SK-N-SH (cell line): ENCODE results near the gene C2orf49. TPM values are rescaled to one million over a fixed set of nuclear protein-coding genes. Genes with fewer than 3 reads are reported as not detected.

Source experiments
- CTCF ChIA-PET: fragments of 300-600, 350-600 bp; formaldehyde crosslinking; extraction: SDS; loops from one replicate; lab custom pipeline; 2021; lab: Yijun Ruan, JAX
- POLR2A ChIA-PET: fragments of 350-600 bp; sonication (Branson Sonifier 250); formaldehyde crosslinking; extraction: SDS; loops from one replicate; lab custom pipeline; 2020; ENCODE audit warnings: antibody characterized with exemption, inconsistent platforms; lab: Yijun Ruan, JAX
- DNase-seq: peaks from one replicate; pipeline ENCODE4 v3.0.0; 2012
- H2AFZ ChIP-seq: fragments of 200-600 bp; sonication (generic); 2 replicates; pipeline ENCODE4 v1.8.1; 2016; ENCODE audit warnings: antibody characterized with exemption, mild to moderate bottlenecking, low read depth
- H3F3A ChIP-seq: fragments of 200-600 bp; sonication (generic); replicated peaks from 2 replicates; pipeline ENCODE3; 2016; ENCODE audit warnings: antibody characterized with exemption, mild to moderate bottlenecking; ENCODE audit not compliant: insufficient read depth
- H3K27ac ChIP-seq, 2 experiments: fragments of 200-500 bp in 1 of 2; fragments of 200-600 bp in 1 of 2; sonication (Bioruptor generic) in 1 of 2; sonication (generic), shearing (Covaris generic) in 1 of 2; 2 replicates each; pipeline versions ENCODE4 v1.5.1 to v1.6.1; 2014 to 2016; ENCODE audit warnings: low read depth in 2 of 2, inconsistent platforms in 1 of 2, low read length in 1 of 2, mild to moderate bottlenecking in 1 of 2, mixed read lengths in 1 of 2
- H3K27me3 ChIP-seq: fragments of 200-600 bp; sonication (generic), shearing (Covaris generic); 2 replicates; pipeline ENCODE4 v1.6.1; 2016; ENCODE audit warnings: mixed run types; ENCODE audit not compliant: insufficient read depth
- H3K36me3 ChIP-seq, 2 experiments: fragments of 200-500 bp in 1 of 2; fragments of 200-600 bp in 1 of 2; sonication (Bioruptor generic) in 1 of 2; sonication (generic) in 1 of 2; replicated peaks in 1 of 2; 2 replicates each; pipeline versions ENCODE3 to v1.5.1; 2014 to 2016; ENCODE audit warnings: low read length in 1 of 2, mild to moderate bottlenecking in 1 of 2; ENCODE audit not compliant: insufficient read depth in 2 of 2, control insufficient read depth in 1 of 2
- H3K4me1 ChIP-seq, 2 experiments: fragments of 200-500 bp in 1 of 2; fragments of 200-600 bp in 1 of 2; sonication (Bioruptor generic) in 1 of 2; sonication (generic), shearing (Covaris generic) in 1 of 2; 2 replicates each; pipeline versions ENCODE4 v1.5.1 to v1.6.1; 2014 to 2016; ENCODE audit warnings: low read depth in 1 of 2, low read length in 1 of 2, mixed run types in 1 of 2; ENCODE audit not compliant: insufficient read depth in 2 of 2, control insufficient read depth in 1 of 2
- H3K4me2 ChIP-seq: fragments of 200-600 bp; sonication (generic), shearing (Covaris generic); 2 replicates; pipeline ENCODE4 v1.6.1; 2017; ENCODE audit warnings: mixed run types
- H3K4me3 ChIP-seq, 2 experiments: fragments of 200-500 bp in 1 of 2; fragments of 200-600 bp in 1 of 2; sonication (Bioruptor generic) in 1 of 2; sonication (generic), shearing (Covaris generic) in 1 of 2; 2 replicates each; pipeline versions ENCODE4 v1.5.1 to v1.8.1; 2014 to 2016; ENCODE audit warnings: low read depth in 2 of 2, inconsistent platforms in 1 of 2, low read length in 1 of 2, mild to moderate bottlenecking in 1 of 2, mixed read lengths in 1 of 2, moderate library complexity in 1 of 2
- H3K79me2 ChIP-seq: fragments of 200-600 bp; sonication (generic); 2 replicates; pipeline ENCODE4 v1.8.1; 2017; ENCODE audit warnings: mild to moderate bottlenecking; ENCODE audit not compliant: insufficient read depth
- H3K9ac ChIP-seq: fragments of 200-600 bp; sonication (generic); 2 replicates; pipeline ENCODE4 v1.6.1; 2017; ENCODE audit warnings: mixed run types
- H3K9me2 ChIP-seq: fragments of 200-600 bp; sonication (generic); 2 replicates; pipeline ENCODE4 v1.6.1; 2017; ENCODE audit warnings: mixed run types
- H3K9me3 ChIP-seq: fragments of 200-600 bp; sonication (generic); 2 replicates; pipeline ENCODE4 v1.6.1; 2017; ENCODE audit warnings: mixed run types, mild to moderate bottlenecking, moderate library complexity
- H4K20me1 ChIP-seq: fragments of 200-600 bp; sonication (generic); 2 replicates; pipeline ENCODE4 v1.6.1; 2017; ENCODE audit warnings: mild to moderate bottlenecking, mixed run types; ENCODE audit not compliant: insufficient read depth
- CHD2 ChIP-seq: fragments of 150-350 bp; IDR thresholded peaks from 2 replicates; pipeline ENCODE4 v1.6.1; 2018; ENCODE audit warnings: low read length; ENCODE audit not compliant: partially characterized antibody
- ELF1 ChIP-seq: IDR thresholded peaks from 2 replicates; pipeline ENCODE4 v1.4.0; 2012
- EP300 ChIP-seq, 2 experiments: IDR thresholded peaks; 2 replicates each; pipeline versions ENCODE4 v1.4.0 to v1.6.1; 2012; ENCODE audit warnings: borderline replicate concordance in 1 of 2, low read depth in 1 of 2, low read length in 1 of 2
- EZH2phosphoT487 ChIP-seq: fragments of 200-600 bp; sonication (generic); IDR thresholded peaks from 2 replicates; pipeline ENCODE4 v1.6.1; 2017; ENCODE audit warnings: low read depth, mixed run types, mild to moderate bottlenecking, antibody characterized with exemption, moderate library complexity, borderline replicate concordance
- FOSL2 ChIP-seq: IDR thresholded peaks from 2 replicates; pipeline ENCODE4 v1.4.0; 2012; ENCODE audit warnings: low read depth, mild to moderate bottlenecking, moderate library complexity, borderline replicate concordance
- FOXM1 ChIP-seq: IDR thresholded peaks from 2 replicates; pipeline ENCODE4 v1.4.0; 2012; ENCODE audit warnings: low read depth, mild to moderate bottlenecking
- GATA2 ChIP-seq: sonication (generic); formaldehyde crosslinking; IDR thresholded peaks from 2 replicates; pipeline ENCODE4 v1.5.0; 2020; ENCODE audit warnings: mild to moderate bottlenecking, missing genetic modification reagents
- JUND ChIP-seq: IDR thresholded peaks from 2 replicates; pipeline ENCODE4 v1.4.0; 2012
- MEF2A ChIP-seq: IDR thresholded peaks from 2 replicates; pipeline ENCODE4 v1.4.0; 2012; ENCODE audit warnings: low read depth, borderline replicate concordance
- MXI1 ChIP-seq: IDR thresholded peaks from 2 replicates; pipeline ENCODE4 v1.6.1; 2012; ENCODE audit warnings: mild to moderate bottlenecking, low read depth, low read length, improper control_type of control experiment
- NFIC ChIP-seq: IDR thresholded peaks from 2 replicates; pipeline ENCODE4 v1.4.0; 2012; ENCODE audit warnings: borderline replicate concordance
- NRF1 ChIP-seq: IDR thresholded peaks from 2 replicates; pipeline ENCODE4 v1.6.1; 2012; ENCODE audit warnings: low read depth, mild to moderate bottlenecking, low read length
- POLR2AphosphoS5 ChIP-seq: IDR thresholded peaks from 2 replicates; pipeline ENCODE4 v1.6.1; 2012; ENCODE audit warnings: low read depth, low read length
- RCOR1 ChIP-seq: fragments of 150-350 bp; IDR thresholded peaks from 2 replicates; pipeline ENCODE4 v1.6.1; 2017; ENCODE audit warnings: antibody characterized with exemption, low read length
- RFX5 ChIP-seq: IDR thresholded peaks from 2 replicates; pipeline ENCODE4 v1.6.1; 2012; ENCODE audit warnings: mild to moderate bottlenecking, improper control_type of control experiment, low read length
- RXRA ChIP-seq: IDR thresholded peaks from 2 replicates; pipeline ENCODE4 v1.4.0; 2012; ENCODE audit warnings: low read depth, mild to moderate bottlenecking, borderline replicate concordance
- SIN3A ChIP-seq: IDR thresholded peaks from 2 replicates; pipeline ENCODE4 v1.6.1; 2012; ENCODE audit warnings: low read depth, mild to moderate bottlenecking, low read length, moderate library complexity, borderline replicate concordance
- SMC3 ChIP-seq: IDR thresholded peaks from 2 replicates; pipeline ENCODE4 v1.6.1; 2012; ENCODE audit warnings: low read depth, low read length, improper control_type of control experiment
- TCF12 ChIP-seq: IDR thresholded peaks from 2 replicates; pipeline ENCODE4 v1.4.0; 2012
- TEAD4 ChIP-seq: IDR thresholded peaks from 2 replicates; pipeline ENCODE4 v1.4.0; 2012; ENCODE audit warnings: mild to moderate bottlenecking, borderline replicate concordance; ENCODE audit not compliant: insufficient read depth
- YY1 ChIP-seq: IDR thresholded peaks from 2 replicates; pipeline ENCODE4 v1.4.0; 2012; ENCODE audit warnings: low read depth, mild to moderate bottlenecking
- WGBS: methylation state at CpG from one replicate; pipeline ENCODE4 v1.1.6; 2017; ENCODE audit warnings: low lambda C conversion rate; 5-methylcytosine and 5-hydroxymethylcytosine counted together
- polyA plus RNA-seq, 3 experiments: library from polyadenylated mRNA; depleted of rRNA; stranded (reverse); fragments of >200 nt; gene quantifications; 2 replicates each; pipeline ENCODE4 v1.2.3, GENCODE V29; 2012
- TF ChIP-seq, protein P1 (sequence below): fragments of 150-350 bp; IDR thresholded peaks from 2 replicates; pipeline ENCODE4 v1.6.1; 2016; ENCODE audit warnings: mild to moderate bottlenecking, low read depth, low read length
- TF ChIP-seq, protein P2 (sequence below): IDR thresholded peaks from 2 replicates; pipeline ENCODE4; 2012
- TF ChIP-seq, protein P3 (sequence below): IDR thresholded peaks from 2 replicates; pipeline ENCODE4 v1.4.0; 2012; ENCODE audit warnings: low read depth
- TF ChIP-seq, protein P4 (sequence below): IDR thresholded peaks from 2 replicates; pipeline ENCODE4 v1.6.1; 2012; ENCODE audit warnings: mild to moderate bottlenecking, low read depth, low read length, moderate library complexity
- TF ChIP-seq, protein P5 (sequence below): IDR thresholded peaks from 2 replicates; pipeline ENCODE4 v1.4.0; 2012; ENCODE audit warnings: low read depth, borderline replicate concordance
- TF ChIP-seq, protein P6 (sequence below): IDR thresholded peaks from 2 replicates; pipeline ENCODE4 v1.4.0; 2012; ENCODE audit warnings: low read depth, borderline replicate concordance

Gene C2orf49
- polyA plus RNA-seq, 1 of the 3 experiments (the other 2 are of a cell fraction): 7.6 TPM

DNA sequence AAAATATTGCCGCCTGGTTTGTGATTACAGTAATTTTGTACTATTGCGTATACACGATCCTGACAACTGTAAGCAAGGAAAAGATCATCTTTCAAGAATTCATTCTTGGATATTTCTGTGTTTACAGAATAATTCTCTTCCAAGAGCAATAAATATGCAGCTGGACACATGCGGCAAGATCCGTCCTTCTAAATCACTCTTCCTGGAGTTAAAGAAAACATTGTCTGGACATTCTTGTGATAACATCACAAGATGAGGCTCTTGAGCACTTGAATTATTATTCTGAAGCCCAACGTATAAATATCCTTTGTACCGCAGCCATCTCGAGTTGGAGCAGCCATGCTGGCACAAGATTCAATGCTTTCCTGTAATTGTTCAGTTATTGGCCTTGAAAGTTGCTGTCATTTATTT lies 51.6 kb downstream of the C2orf49 start:
- POLR2A ChIA-PET: no interaction called here
- Histone ChIP-seq H3K27ac (peak overlapping the region in 1 of 2 experiments; percentile 73; a peak in 2 of 4 replicates), H3K79me2 (peaks cover 98% of the 10 kb centered on the region), H3K4me1 (peaks cover 0 to 15% of the 10 kb centered on the region in 2 experiments; a peak in 1 of 4 replicates), H3K9ac (no peak overlapping the region), H2AFZ (no peak overlapping the region), H3K9me3 (no peaks in the 10 kb centered on the region), H4K20me1 (peaks cover 22% of the 10 kb centered on the region; the same call in 1 of the 2 replicates), H3K9me2 (no peaks in the 10 kb centered on the region), H3K4me3 (no peak overlapping the region), H3K4me2 (peak overlapping the region; percentile 42; the same call in 1 of the 2 replicates), H3K36me3 (peaks cover 17 to 40% of the 10 kb centered on the region in 2 experiments), H3F3A (peaks cover 21% of the 10 kb centered on the region), H3K27me3 (no peaks in the 10 kb centered on the region)
- DNase-seq: no peak
- WGBS: 63% methylated on average over 8 of the region's 8 CpGs
- CTCF ChIA-PET: interaction anchor here (2.1 to 2.8 kb wide), 3 partner anchors 10 to 132 kb away, joined by 6 to 9 read pairs (median 8); partner anchors contain the start of gene FHL2
- peak; percentile 74; the same call in 1 of the 2 replicates for TF ChIP-seq POLR2AphosphoS5
- TF ChIP-seq, protein P1, sequence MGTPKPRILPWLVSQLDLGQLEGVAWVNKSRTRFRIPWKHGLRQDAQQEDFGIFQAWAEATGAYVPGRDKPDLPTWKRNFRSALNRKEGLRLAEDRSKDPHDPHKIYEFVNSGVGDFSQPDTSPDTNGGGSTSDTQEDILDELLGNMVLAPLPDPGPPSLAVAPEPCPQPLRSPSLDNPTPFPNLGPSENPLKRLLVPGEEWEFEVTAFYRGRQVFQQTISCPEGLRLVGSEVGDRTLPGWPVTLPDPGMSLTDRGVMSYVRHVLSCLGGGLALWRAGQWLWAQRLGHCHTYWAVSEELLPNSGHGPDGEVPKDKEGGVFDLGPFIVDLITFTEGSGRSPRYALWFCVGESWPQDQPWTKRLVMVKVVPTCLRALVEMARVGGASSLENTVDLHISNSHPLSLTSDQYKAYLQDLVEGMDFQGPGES: no peak
- TF ChIP-seq RFX5: no peak
- TF ChIP-seq NRF1: no peak
- peak; percentile 95 for TF ChIP-seq TCF12
- no peak for TF ChIP-seq YY1
- peak; percentile 73 for TF ChIP-seq NFIC
- TF ChIP-seq EP300 (IDR thresholded peaks at IDR 0.05; ENCODE audit: borderline replicate concordance in 1 of 2, low read depth in 1 of 2, low read length in 1 of 2): peak; percentile 30 to 87; a peak in 3 of 4 replicates
- TF ChIP-seq ELF1: no peak
- TF ChIP-seq RCOR1: no peak
- TF ChIP-seq GATA2 (CRISPR knock-in tag): no peak
- TF ChIP-seq, protein P2, sequence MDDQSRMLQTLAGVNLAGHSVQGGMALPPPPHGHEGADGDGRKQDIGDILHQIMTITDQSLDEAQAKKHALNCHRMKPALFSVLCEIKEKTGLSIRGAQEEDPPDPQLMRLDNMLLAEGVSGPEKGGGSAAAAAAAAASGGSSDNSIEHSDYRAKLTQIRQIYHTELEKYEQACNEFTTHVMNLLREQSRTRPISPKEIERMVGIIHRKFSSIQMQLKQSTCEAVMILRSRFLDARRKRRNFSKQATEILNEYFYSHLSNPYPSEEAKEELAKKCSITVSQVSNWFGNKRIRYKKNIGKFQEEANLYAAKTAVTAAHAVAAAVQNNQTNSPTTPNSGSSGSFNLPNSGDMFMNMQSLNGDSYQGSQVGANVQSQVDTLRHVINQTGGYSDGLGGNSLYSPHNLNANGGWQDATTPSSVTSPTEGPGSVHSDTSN: peak; percentile 97
- TF ChIP-seq, protein P3, sequence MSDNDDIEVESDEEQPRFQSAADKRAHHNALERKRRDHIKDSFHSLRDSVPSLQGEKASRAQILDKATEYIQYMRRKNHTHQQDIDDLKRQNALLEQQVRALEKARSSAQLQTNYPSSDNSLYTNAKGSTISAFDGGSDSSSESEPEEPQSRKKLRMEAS: no peak
- no peak for TF ChIP-seq EZH2phosphoT487
- no peak for TF ChIP-seq SIN3A
- TF ChIP-seq, protein P4, sequence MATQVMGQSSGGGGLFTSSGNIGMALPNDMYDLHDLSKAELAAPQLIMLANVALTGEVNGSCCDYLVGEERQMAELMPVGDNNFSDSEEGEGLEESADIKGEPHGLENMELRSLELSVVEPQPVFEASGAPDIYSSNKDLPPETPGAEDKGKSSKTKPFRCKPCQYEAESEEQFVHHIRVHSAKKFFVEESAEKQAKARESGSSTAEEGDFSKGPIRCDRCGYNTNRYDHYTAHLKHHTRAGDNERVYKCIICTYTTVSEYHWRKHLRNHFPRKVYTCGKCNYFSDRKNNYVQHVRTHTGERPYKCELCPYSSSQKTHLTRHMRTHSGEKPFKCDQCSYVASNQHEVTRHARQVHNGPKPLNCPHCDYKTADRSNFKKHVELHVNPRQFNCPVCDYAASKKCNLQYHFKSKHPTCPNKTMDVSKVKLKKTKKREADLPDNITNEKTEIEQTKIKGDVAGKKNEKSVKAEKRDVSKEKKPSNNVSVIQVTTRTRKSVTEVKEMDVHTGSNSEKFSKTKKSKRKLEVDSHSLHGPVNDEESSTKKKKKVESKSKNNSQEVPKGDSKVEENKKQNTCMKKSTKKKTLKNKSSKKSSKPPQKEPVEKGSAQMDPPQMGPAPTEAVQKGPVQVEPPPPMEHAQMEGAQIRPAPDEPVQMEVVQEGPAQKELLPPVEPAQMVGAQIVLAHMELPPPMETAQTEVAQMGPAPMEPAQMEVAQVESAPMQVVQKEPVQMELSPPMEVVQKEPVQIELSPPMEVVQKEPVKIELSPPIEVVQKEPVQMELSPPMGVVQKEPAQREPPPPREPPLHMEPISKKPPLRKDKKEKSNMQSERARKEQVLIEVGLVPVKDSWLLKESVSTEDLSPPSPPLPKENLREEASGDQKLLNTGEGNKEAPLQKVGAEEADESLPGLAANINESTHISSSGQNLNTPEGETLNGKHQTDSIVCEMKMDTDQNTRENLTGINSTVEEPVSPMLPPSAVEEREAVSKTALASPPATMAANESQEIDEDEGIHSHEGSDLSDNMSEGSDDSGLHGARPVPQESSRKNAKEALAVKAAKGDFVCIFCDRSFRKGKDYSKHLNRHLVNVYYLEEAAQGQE: no peak
- TF ChIP-seq FOSL2: peak; percentile 30; the same call in 1 of the 2 replicates
- no peak for TF ChIP-seq SMC3
- TF ChIP-seq FOXM1: peak; percentile 70; the same call in 1 of the 2 replicates
- no peak for TF ChIP-seq MEF2A
- TF ChIP-seq CHD2: no peak
- TF ChIP-seq, protein P5, sequence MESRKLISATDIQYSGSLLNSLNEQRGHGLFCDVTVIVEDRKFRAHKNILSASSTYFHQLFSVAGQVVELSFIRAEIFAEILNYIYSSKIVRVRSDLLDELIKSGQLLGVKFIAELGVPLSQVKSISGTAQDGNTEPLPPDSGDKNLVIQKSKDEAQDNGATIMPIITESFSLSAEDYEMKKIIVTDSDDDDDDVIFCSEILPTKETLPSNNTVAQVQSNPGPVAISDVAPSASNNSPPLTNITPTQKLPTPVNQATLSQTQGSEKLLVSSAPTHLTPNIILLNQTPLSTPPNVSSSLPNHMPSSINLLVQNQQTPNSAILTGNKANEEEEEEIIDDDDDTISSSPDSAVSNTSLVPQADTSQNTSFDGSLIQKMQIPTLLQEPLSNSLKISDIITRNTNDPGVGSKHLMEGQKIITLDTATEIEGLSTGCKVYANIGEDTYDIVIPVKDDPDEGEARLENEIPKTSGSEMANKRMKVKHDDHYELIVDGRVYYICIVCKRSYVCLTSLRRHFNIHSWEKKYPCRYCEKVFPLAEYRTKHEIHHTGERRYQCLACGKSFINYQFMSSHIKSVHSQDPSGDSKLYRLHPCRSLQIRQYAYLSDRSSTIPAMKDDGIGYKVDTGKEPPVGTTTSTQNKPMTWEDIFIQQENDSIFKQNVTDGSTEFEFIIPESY: no peak
- TF ChIP-seq RXRA: peak; percentile 24; the same call in 1 of the 2 replicates
- TF ChIP-seq MXI1: no peak
- TF ChIP-seq, protein P6, sequence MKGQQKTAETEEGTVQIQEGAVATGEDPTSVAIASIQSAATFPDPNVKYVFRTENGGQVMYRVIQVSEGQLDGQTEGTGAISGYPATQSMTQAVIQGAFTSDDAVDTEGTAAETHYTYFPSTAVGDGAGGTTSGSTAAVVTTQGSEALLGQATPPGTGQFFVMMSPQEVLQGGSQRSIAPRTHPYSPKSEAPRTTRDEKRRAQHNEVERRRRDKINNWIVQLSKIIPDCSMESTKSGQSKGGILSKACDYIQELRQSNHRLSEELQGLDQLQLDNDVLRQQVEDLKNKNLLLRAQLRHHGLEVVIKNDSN: no peak
- peak; percentile 69 for TF ChIP-seq JUND
- TF ChIP-seq TEAD4: peak; percentile 77
